ENCODE measurements around the gene PSRC1. TPM values are rescaled to one million over a fixed set of nuclear protein-coding genes. Genes with fewer than 3 reads are reported as not detected.
A peak's percentile ranks its signal among the peaks of the same experiment; 100 is the strongest.

Gene PSRC1
- total RNA-seq, 1 experiment from 2014 or later = 68.4 TPM

GRCh38 chr1:109322974-109323373 lies 40.0 kb upstream of the PSRC1 start (continued):
- TF ChIP-seq SMAD4 (CRISPR knock-in tag; IDR thresholded peaks at IDR 0.05) (no peak), CDX4 (CRISPR knock-in tag; IDR thresholded peaks at IDR 0.05; ENCODE audit: borderline replicate concordance) (no peak), SOX15 (CRISPR knock-in tag; IDR thresholded peaks at IDR 0.05) (no peak), E2F5 (CRISPR knock-in tag; IDR thresholded peaks at IDR 0.05) (no peak), ERG (CRISPR knock-in tag; IDR thresholded peaks at IDR 0.05) (no peak), TEAD1 (CRISPR knock-in tag; IDR thresholded peaks at IDR 0.05) (no peak), RORB (CRISPR knock-in tag; IDR thresholded peaks at IDR 0.05) (no peak), PRRX2 (CRISPR knock-in tag; IDR thresholded peaks at IDR 0.05) (no peak)

GRCh38 chr1:109319114-109319513 lies 36.2 kb upstream of the PSRC1 start:
- POLR2A ChIA-PET = no interaction called here
- Mint-ChIP-seq H3K4me1 (peaks cover 11% of the 10 kb centered on the region), H3K36me3 (peaks cover 61% of the 10 kb centered on the region), H3K4me3 (no peak overlapping the region), H3K27ac (peak overlapping the region; percentile 3), H3K9me3 (no peaks in the 10 kb centered on the region), H3K27me3 (ENCODE audit: low read depth) (no peaks in the 10 kb centered on the region)
- TF ChIP-seq ZNF317 (CRISPR knock-in tag; IDR thresholded peaks at IDR 0.05; ENCODE audit: borderline replicate concordance, low read depth) (peak; percentile 59; the same call in 1 of the 2 replicates), PRDM15 (CRISPR knock-in tag; IDR thresholded peaks at IDR 0.05) (no peak)
- CTCF ChIA-PET = interaction anchor here (0.6 to 1.0 kb wide), 2 partner anchors 21 to 41 kb away, joined by 3 read pairs; no protein-coding TSS in a partner anchor
- no peak for DNase-seq (ENCODE audit: low spot score)
- ATAC-seq = peak; percentile 63

- ATAC-seq (no peak), DNase-seq (ENCODE audit: low spot score) (no peak)
- ChIA-PET CTCF (no interaction called here), POLR2A (no interaction called here)
- Mint-ChIP-seq H3K4me3 (no peak overlapping the region), H3K27me3 (ENCODE audit: low read depth) (no peaks in the 10 kb centered on the region), H3K9me3 (no peaks in the 10 kb centered on the region), H3K36me3 (peaks cover 54% of the 10 kb centered on the region), H3K27ac (no peak overlapping the region), H3K4me1 (peaks cover 11% of the 10 kb centered on the region)
- TF ChIP-seq E2F1 (CRISPR knock-in tag; IDR thresholded peaks at IDR 0.05) = no peak
- TF ChIP-seq IRF1 (CRISPR knock-in tag; IDR thresholded peaks at IDR 0.05) = no peak
- TF ChIP-seq CBFB (CRISPR knock-in tag; IDR thresholded peaks at IDR 0.05; ENCODE audit: low read depth) = no peak
- TF ChIP-seq ATF2 (CRISPR knock-in tag; IDR thresholded peaks at IDR 0.05; ENCODE audit: borderline replicate concordance, low read depth) = no peak
- no peak for TF ChIP-seq PRDM15 (CRISPR knock-in tag; IDR thresholded peaks at IDR 0.05)
- no peak for TF ChIP-seq ELF4 (CRISPR knock-in tag; IDR thresholded peaks at IDR 0.05; ENCODE audit: low read depth)
- no peak for TF ChIP-seq CREB1 (CRISPR knock-in tag; IDR thresholded peaks at IDR 0.05)
Measured at GRCh38 chr1:109316506-109316905, 33.6 kb upstream of the PSRC1 start.
